SK-N-SH treated with all-trans-retinoic acid at 6 μM for 48 hours (cell line): ENCODE measurements around the gene PNMA6F.

Experiments
- CREB5 ChIP-seq: fragments of 250-450 bp; sonication (Bioruptor Pico); IDR thresholded peaks from 2 replicates; pipeline ENCODE4 v1.5.1; 2020; ENCODE audit warnings: low read depth, mild to moderate bottlenecking, moderate library complexity
- CSDC2 ChIP-seq: fragments of 250-450 bp; sonication (Bioruptor Pico); IDR thresholded peaks from 2 replicates; pipeline ENCODE4 v1.5.0; 2020; ENCODE audit warnings: mild to moderate bottlenecking, moderate library complexity
- OSR1 ChIP-seq: fragments of 250-450 bp; sonication (Bioruptor Pico); IDR thresholded peaks from 2 replicates; pipeline ENCODE4 v1.8.0; 2022; ENCODE audit warnings: moderate library complexity, mild to moderate bottlenecking, inconsistent platforms
- PPARA ChIP-seq: fragments of 250-450 bp; sonication (Bioruptor Pico); IDR thresholded peaks from 2 replicates; pipeline ENCODE4 v1.5.0; 2020; ENCODE audit warnings: mild to moderate bottlenecking, borderline replicate concordance
- RARB ChIP-seq: fragments of 250-450 bp; sonication (Bioruptor Pico); IDR thresholded peaks from 2 replicates; pipeline ENCODE4 v1.8.0; 2021; ENCODE audit warnings: mild to moderate bottlenecking, moderate library complexity
- SNAI2 ChIP-seq: fragments of 250-450 bp; sonication (Bioruptor Pico); IDR thresholded peaks from 2 replicates; pipeline ENCODE4 v1.5.0; 2020; ENCODE audit warnings: mild to moderate bottlenecking, moderate library complexity
- TCF4 ChIP-seq: fragments of 250-450 bp; sonication (Bioruptor Pico); IDR thresholded peaks from 2 replicates; pipeline ENCODE4 v1.8.0; 2021; ENCODE audit warnings: mild to moderate bottlenecking, moderate library complexity, borderline replicate concordance
- TSHZ2 ChIP-seq: fragments of 250-450 bp; sonication (Bioruptor Pico); IDR thresholded peaks from 2 replicates; pipeline ENCODE4 v1.5.0; 2020; ENCODE audit warnings: mild to moderate bottlenecking, moderate library complexity
- ZC3H10 ChIP-seq: fragments of 250-450 bp; sonication (Bioruptor Pico); IDR thresholded peaks from 2 replicates; pipeline ENCODE4 v1.5.1; 2021; ENCODE audit warnings: mild to moderate bottlenecking, moderate library complexity
- ZFP3 ChIP-seq: fragments of 250-450 bp; sonication (Bioruptor Pico); IDR thresholded peaks from 2 replicates; pipeline ENCODE4 v1.5.0; 2020; ENCODE audit warnings: mild to moderate bottlenecking, moderate library complexity
- ZNF565 ChIP-seq: fragments of 450-650 bp; formaldehyde crosslinking; conservative IDR thresholded peaks from 2 replicates; pipeline ENCODE4 v1.5.0; 2020; ENCODE audit warnings: low read depth, mild to moderate bottlenecking, moderate library complexity

GRCh38 chrX:153366878-153367538 lies 45.4 kb upstream of the PNMA6F start:
- no peak for TF ChIP-seq OSR1 (CRISPR knock-in tag)
- no peak for TF ChIP-seq CSDC2 (CRISPR knock-in tag)
- no peak for TF ChIP-seq ZNF565 (CRISPR knock-in tag)
- no peak for TF ChIP-seq RARB (CRISPR knock-in tag)
- TF ChIP-seq SNAI2, result no peak
- TF ChIP-seq CREB5, result no peak
- TF ChIP-seq ZC3H10, result no peak
- TF ChIP-seq TSHZ2 (CRISPR knock-in tag), result no peak
- no peak for TF ChIP-seq TCF4
- no peak for TF ChIP-seq PPARA
- no peak for TF ChIP-seq ZFP3 (CRISPR knock-in tag)
